Putamen (tissue), 1 donor: ENCODE results near the gene GSPT1.
A peak's percentile ranks its signal among the peaks of the same experiment; 100 is the strongest.
"Not testable (repeated sequence)": the region's sequence is repeated elsewhere in the genome, so short reads cannot be mapped to it uniquely, and the experiment has no call there.

Experiments used
- DNase-seq: peaks from one replicate; pipeline ENCODE4 v3.0.0-alpha.2; 2016; ENCODE audit warnings: low spot score

The GSPT1 gene

GRCh38 chr16:11915644-11916523, at the start of gene GSPT1:
GSPT1 (minus strand) TSS chr16:11915956; CDS start chr16:11915720, 236 bp downstream.
- DNase-seq, result peak; percentile 98

- DNase-seq, result peak; percentile 26
These were observed 49.2 kb upstream of the GSPT1 start, which contains the start of gene TNFRSF17 for GRCh38 chr16:11964761-11965551. TNFRSF17 (plus strand) TSS chr16:11965210; CDS start chr16:11965325, 115 bp downstream.

GRCh38 chr16:11963706-11964105, 48.0 kb upstream of the GSPT1 start:
- no peak for DNase-seq

GRCh38 chr16:11962978-11963377, 47.2 kb upstream of the GSPT1 start:
- not testable (repeated sequence) for DNase-seq

GRCh38 chr16:11962457-11962856, 46.7 kb upstream of the GSPT1 start:
- DNase-seq, result not testable (repeated sequence)

GRCh38 chr16:11957591-11958395, 42.0 kb upstream of the GSPT1 start:
- DNase-seq, result no peak

GRCh38 chr16:11956558-11956957, 40.8 kb upstream of the GSPT1 start:
- no peak for DNase-seq

- no peak for DNase-seq
These were observed 40.0 kb upstream of the GSPT1 start for GRCh38 chr16:11955713-11956123.

- not testable (repeated sequence) for DNase-seq
These were observed 37.8 kb upstream of the GSPT1 start for GRCh38 chr16:11953576-11953975.

- DNase-seq, result no peak
These were observed 34.6 kb upstream of the GSPT1 start for GRCh38 chr16:11950388-11950787.

- DNase-seq, result peak; percentile 55
These were observed 33.8 kb upstream of the GSPT1 start for GRCh38 chr16:11949527-11949926.

GRCh38 chr16:11948819-11949218, 33.1 kb upstream of the GSPT1 start:
- no peak for DNase-seq

GRCh38 chr16:11946433-11946832, 30.7 kb upstream of the GSPT1 start:
- no peak for DNase-seq

GRCh38 chr16:11941945-11942344, 26.2 kb upstream of the GSPT1 start, which contains the start of gene NPIPB2:
NPIPB2 (minus strand) TSS chr16:11942045; CDS start chr16:11942045, 0 bp downstream.
- not testable (repeated sequence) for DNase-seq

- DNase-seq, result not testable (repeated sequence)
These were observed 11.6 kb upstream of the GSPT1 start for GRCh38 chr16:11927350-11927749.

- DNase-seq, result not testable (repeated sequence)
These were observed 8.3 kb upstream of the GSPT1 start for GRCh38 chr16:11924046-11924445.

GRCh38 chr16:11916524-11917285, 949 bp upstream of the GSPT1 start:
- peak; percentile 39 for DNase-seq

GRCh38 chr16:11915114-11915643, 577 bp downstream of the GSPT1 start:
- no peak for DNase-seq

- DNase-seq, result peak; percentile 27
These were observed 1.3 kb downstream of the GSPT1 start for GRCh38 chr16:11914210-11915113.
